ENCODE data around the gene CXXC4. TPM values are rescaled to one million over a fixed set of nuclear protein-coding genes. Genes with fewer than 3 reads are reported as not detected.

Gene CXXC4
- total RNA-seq, 1 donor from 2014 or later = not detected

DNA sequence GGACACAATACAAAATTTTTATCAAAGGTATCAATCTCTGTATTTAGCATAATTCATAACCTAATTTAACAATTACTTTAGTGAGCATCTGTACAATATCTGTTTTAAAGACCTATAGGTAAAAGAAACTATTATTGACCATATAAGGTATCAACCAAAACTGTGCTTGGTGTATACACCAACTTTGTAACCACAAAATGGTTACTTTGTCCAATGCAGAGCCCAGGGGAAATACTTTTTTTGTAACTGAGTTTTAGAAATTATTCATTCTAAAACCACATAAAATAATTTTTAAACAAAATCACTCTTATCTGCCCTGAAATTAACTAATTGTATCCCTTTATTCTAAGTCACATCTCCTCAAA lies 5.0 kb downstream of the CXXC4 start:
- intact Hi-C loops (cut with DNase I) = loop anchor here (5.0 to 10.0 kb wide), 2 partner anchors 985 to 1223 kb away; partner anchors contain the start of gene PPA2
- Histone ChIP-seq H3K36me3 (no peaks in the 10 kb centered on the region), H3K4me1 (no peaks in the 10 kb centered on the region), H3K27me3 (no peaks in the 10 kb centered on the region), H3K27ac (no peak overlapping the region), H3K4me3 (peak overlapping the region in 1 of 2 donors; percentile 72), H3K9me3 (no peaks in the 10 kb centered on the region)
- TF ChIP-seq, protein P1, sequence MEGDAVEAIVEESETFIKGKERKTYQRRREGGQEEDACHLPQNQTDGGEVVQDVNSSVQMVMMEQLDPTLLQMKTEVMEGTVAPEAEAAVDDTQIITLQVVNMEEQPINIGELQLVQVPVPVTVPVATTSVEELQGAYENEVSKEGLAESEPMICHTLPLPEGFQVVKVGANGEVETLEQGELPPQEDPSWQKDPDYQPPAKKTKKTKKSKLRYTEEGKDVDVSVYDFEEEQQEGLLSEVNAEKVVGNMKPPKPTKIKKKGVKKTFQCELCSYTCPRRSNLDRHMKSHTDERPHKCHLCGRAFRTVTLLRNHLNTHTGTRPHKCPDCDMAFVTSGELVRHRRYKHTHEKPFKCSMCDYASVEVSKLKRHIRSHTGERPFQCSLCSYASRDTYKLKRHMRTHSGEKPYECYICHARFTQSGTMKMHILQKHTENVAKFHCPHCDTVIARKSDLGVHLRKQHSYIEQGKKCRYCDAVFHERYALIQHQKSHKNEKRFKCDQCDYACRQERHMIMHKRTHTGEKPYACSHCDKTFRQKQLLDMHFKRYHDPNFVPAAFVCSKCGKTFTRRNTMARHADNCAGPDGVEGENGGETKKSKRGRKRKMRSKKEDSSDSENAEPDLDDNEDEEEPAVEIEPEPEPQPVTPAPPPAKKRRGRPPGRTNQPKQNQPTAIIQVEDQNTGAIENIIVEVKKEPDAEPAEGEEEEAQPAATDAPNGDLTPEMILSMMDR (IDR thresholded peaks at IDR 0.05) = no peak
- DNase-seq (ENCODE audit: low spot score in 2 of 2) = no peak

DNA sequence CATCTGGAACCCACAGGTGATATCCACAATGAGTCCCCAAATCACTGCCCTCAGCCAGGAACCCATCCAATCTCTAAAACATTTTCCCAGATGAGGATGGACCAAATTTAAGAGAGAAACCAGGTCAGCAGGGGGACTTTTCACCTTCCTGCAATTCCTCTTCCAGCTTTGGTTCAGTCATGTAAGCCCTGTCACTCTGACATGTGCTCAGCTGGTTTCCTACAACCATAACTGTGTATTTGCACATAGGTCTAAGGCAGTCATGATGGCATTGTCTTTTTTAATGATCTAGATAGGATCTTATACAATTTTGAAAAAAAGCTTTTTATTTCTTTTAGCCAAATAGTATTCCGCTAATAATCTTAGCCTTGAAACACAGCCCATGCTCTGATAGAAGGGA lies 6.5 kb downstream of the CXXC4 start:
- no peaks in the 10 kb centered on the region for H3K9me3 ChIP-seq
- H3K4me3 ChIP-seq = no peak overlapping the region
- DNase-seq (ENCODE audit: low spot score in 2 of 2) = no peak
- H3K36me3 ChIP-seq = no peaks in the 10 kb centered on the region
- H3K4me1 ChIP-seq = no peaks in the 10 kb centered on the region
- no peaks in the 10 kb centered on the region for H3K27me3 ChIP-seq
- TF ChIP-seq, protein P1 (IDR thresholded peaks at IDR 0.05) = no peak
- H3K27ac ChIP-seq = no peak overlapping the region
- intact Hi-C loops (cut with DNase I) = loop anchor here (5.0 kb wide), 1 partner anchor 1224 kb away; no protein-coding TSS in a partner anchor

DNA sequence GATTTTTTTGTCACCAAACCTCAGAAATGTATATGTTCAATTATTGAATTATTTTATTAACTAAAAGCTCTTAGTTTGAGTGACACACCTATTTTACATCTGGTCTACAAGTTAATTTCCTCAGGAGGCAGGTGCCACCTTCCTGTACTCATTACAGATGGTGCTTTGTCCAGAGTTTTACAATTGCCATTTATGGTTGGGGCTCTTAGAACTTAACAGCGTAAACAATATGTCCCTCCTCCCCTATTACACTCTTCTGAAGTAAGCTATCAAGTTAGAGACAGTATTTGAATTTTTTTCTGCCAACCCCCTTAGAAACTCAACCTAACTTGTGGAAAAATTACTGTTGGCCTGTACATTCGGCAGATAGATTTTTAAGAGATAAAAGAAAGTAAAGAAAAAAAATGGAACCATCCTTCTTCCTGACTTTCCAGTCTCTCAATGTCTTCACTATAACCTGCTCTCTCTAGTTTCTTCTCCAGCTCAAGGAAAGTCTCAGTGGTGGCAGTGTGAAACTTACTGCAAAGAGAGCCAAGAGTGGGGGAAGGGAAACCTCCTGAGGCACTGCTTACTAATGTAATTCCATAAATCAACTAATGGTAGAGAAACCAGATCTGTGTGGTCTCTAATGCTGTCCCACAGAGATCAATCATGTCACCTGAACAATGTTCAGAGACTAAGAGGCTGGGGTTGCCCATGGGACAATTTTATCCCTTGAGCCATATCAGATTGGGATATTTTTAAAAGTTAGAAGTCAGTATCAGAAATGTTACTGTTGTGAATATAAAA lies 7.8 kb downstream of the CXXC4 start:
- H3K4me3 ChIP-seq = no peak overlapping the region
- H3K36me3 ChIP-seq = no peaks in the 10 kb centered on the region
- H3K27me3 ChIP-seq = no peaks in the 10 kb centered on the region
- H3K4me1 ChIP-seq = no peaks in the 10 kb centered on the region
- H3K9me3 ChIP-seq = no peaks in the 10 kb centered on the region
- TF ChIP-seq, protein P1 (IDR thresholded peaks at IDR 0.05) = no peak
- DNase-seq (ENCODE audit: low spot score in 2 of 2) = no peak
- intact Hi-C loops (cut with DNase I) = loop anchor here (5.0 kb wide), 1 partner anchor 1225 kb away; no protein-coding TSS in a partner anchor
- H3K27ac ChIP-seq = no peak overlapping the region

DNA sequence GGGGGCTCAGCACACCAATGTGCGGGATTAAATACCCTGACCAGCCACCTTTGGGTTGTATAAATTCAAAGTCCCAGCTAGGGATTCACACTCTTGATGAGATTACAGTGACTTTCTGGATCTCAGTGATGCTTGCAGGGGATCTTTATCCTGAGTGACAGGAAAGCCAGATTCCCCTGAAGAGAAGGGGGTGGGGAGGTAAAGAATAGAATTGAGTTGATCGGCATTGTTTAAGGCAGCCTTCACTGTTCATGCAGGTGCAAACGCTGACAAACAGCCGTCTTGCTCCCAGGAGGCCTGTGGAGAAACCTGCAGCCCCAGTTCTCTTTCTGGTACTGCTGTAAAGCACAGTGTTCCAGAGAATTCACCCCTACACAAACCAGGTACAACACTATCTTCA lies 19.0 kb downstream of the CXXC4 start:
- intact Hi-C loops (cut with DNase I) = no loop called here
- TF ChIP-seq, protein P1 (IDR thresholded peaks at IDR 0.05) = no peak
- H3K27me3 ChIP-seq = no peaks in the 10 kb centered on the region
- H3K4me3 ChIP-seq = no peak overlapping the region
- H3K36me3 ChIP-seq = no peaks in the 10 kb centered on the region
- DNase-seq (ENCODE audit: low spot score in 2 of 2) = no peak
- H3K4me1 ChIP-seq = no peaks in the 10 kb centered on the region
- no peak overlapping the region for H3K27ac ChIP-seq
- no peaks in the 10 kb centered on the region for H3K9me3 ChIP-seq

DNA sequence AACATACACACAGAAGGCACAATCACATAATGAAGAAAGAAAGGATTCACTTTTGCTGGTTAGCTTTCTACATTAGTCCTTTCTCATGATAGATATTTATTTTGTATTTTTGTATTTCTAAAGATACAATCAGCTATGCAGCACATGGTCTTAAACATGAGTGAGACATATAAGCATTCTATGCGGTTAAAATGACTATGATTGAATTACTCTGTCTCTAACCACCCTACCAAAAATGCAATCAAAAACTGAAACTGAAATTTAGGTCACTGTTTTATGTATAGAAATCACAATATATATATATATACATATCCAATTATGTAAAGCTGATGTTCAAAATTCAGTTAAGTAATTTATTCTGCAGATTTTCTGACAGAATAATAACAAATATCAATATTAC lies 21.9 kb downstream of the CXXC4 start:
- Histone ChIP-seq H3K9me3 (no peaks in the 10 kb centered on the region), H3K4me1 (no peaks in the 10 kb centered on the region), H3K36me3 (no peaks in the 10 kb centered on the region), H3K27ac (no peak overlapping the region), H3K27me3 (no peaks in the 10 kb centered on the region), H3K4me3 (no peak overlapping the region)
- TF ChIP-seq, protein P1 (IDR thresholded peaks at IDR 0.05) = no peak
- DNase-seq (ENCODE audit: low spot score in 2 of 2) = no peak
- intact Hi-C loops (cut with DNase I) = no loop called here
